ENCODE results near the gene SHE.
"Not testable (repeated sequence)": the region's sequence is repeated elsewhere in the genome, so short reads cannot be mapped to it uniquely, and the experiment has no call there.

SHE gene

DNA sequence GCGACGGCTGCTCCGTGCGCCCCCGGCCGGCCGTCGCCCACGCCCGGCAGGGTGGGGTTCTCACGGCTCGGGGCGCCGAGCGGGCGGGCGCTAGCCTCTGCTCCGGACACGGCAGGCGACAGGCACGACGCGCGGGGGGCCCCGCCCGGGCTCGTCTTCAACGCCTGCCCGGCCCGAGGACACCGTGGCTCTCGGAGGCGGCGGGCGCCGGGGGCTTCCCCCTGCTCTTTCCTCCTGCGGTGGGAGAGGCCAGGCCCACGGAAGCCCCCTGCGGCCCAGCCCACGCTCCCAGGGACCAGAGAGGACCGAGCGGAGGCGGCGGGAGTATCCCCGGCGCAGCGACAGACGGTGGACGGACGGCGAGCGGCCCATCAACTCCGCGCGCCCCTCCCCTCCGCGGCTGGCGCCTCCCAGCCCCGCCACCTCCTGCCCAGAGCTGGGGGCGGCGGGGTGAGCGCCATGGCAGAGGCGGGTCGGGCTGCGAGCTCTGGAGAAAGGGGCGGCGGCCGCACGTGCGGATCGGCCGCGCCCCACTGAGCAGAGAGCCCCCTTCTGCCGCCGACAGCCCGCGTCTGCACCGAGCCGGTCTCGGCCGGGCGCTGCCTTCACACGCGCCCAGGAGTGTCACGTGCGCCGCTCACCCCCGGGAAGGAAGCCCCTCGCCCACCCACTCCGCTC is at the start of gene SHE, which contains the start of gene TDRD10:
TSS of gene SHE (minus strand) at position 347 of the 678 bp plus-strand sequence. CDS start 386 bp downstream, outside the sequence.
TSS of gene TDRD10 (plus strand) at position 154 of the 678 bp plus-strand sequence. CDS start 4,685 bp downstream, outside the sequence.
- DNase-seq, result no peak

DNA sequence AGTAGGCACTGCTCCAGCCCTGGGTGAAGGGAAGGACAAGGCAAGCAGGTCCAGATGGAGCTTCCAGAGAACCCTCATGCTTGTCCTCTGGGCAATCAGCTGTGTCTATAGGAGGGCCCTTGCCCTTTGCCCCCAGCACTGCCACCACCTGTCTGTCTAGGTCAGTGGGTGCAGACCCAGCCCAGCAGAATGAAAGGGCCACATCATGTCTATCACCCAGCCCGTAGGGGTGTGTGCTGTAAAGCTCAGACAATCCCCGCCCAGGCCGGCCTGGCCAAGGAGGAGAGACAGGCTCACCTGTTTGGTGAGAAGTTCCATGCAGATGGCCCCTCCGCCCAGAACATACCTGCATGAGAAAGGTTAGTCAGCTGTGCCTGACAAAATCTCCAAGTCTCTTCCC is 49.3 kb upstream of the SHE start:
- no peak for DNase-seq

DNA sequence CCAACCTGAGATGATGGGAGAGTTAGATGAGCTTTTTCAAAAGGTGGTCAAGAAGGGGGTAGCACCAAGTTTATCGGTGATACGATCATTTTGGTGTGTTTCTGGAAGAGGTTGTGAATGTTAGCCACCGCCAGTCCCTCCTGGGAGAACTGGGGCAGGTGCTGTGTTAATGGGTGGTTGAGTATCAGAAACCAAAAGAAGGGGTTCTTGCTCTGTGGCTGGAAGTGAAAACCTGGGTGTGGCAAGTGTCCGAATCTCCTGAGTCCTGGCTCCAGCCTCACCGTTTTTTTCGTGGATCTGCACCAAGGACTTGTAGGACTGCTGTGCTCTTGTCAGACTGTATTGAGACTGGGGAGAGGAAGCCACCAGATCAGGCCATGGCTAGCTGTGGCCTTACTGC is 48.4 kb upstream of the SHE start:
- DNase-seq, result no peak

DNA sequence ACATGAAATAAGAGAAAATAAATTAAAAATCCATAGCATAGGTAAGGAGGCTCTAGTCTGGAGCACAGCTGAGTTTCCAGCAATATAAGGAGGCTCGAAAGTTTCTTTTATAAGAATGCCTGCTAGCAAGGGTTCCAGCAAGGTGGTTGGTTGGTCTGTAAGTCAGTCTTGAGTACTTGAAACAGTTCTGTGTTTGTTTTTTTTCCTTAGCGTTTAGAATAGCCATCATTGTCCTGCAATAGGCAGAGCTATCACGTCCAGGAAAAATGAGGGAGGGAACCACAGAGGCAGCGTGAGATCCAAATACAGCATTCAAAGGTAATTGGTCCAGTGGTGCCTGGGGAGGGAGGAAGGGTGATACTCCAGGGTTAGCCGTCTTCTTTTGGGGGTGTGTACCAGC is 47.9 kb upstream of the SHE start:
- no peak for DNase-seq

DNA sequence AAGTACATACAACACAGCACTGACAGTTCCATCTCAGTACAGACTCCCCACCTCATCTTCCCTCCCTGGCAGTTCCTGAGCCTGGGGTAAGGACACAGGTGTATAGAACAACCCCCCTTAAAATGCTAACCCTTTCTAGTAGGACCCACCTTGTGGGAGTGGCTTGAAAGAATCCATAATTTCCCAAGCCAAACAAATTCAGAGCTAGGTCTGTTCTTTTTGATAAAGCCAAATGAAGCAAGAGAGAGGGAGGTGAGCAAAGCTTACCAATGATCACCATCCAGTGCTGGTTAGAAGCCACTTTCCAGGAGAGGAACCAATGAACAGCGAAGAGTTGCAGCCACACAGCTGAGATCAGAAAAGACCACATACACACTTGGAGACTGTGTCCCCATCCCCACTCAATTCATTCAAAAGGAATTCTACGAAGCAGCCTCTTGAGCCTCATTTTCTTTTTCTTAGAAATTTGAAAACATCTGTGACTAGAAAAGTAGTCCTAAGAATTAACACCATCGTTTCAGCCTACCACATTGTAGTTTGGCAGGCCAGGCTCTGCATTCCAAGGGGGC is 47.1 kb upstream of the SHE start:
- DNase-seq, result no peak

- no peak for DNase-seq
These were observed 45.8 kb upstream of the SHE start for GRCh38 chr1:154548028-154548427.

GRCh38 chr1:154547105-154547732 is 45.0 kb upstream of the SHE start:
- DNase-seq, result no peak

DNA sequence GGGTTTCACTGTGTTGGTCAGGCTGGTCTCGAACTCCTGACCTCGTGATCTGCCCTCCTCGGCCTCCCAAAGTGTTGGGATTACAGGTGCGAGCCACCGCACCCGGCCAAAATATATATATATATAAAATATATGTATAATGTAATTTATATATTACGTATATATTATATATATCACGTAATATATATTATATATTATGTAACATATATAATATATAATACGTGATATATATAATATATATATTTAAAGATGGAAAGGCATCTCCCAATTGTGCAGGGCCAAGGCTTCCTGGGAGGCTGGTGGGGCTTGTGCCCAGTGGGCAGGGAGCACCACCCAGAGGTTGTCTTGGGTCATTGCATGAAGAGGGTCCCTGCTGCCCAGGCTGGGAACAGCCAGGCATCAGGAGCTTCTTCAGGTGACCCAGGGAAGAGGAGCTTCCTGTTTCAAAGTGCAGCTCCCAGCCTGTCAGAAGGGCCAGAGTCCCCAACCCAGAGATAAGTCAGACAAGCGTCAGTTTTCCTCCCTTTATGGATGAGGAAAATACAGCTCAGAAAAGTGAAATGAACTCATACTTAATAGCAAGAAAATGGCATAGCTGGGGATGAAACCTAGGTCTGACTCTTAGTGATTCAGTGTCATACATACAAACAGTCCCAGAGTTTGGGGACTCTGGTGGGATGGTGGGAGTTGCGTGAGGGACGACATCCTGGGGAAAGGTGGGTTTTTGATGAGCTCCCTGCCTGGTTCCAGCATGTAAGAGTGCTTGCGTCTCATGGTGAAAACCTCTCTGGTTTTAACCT is 44.3 kb upstream of the SHE start:
- peak; percentile 57 to 74 for DNase-seq

DNA sequence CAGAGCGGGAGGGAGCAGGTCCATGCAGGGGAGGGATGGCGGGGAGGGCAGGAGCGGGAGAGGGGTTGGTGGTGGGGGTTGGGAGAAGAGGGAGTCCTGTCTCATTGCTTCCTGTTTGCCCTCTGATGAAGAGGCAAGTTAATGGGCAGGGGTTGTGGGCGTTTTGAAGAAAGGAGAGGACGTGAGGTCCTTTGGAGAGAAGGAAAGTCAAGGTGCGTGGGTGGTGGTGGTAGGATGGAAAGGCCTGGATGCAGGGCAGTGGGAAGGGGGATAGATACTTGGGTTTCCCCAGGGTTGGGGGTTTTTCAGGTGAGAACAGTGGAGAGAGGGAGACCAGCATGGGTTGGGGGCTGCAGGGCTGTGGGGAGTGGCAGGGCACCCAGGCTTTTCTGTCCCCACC is 39.0 kb upstream of the SHE start:
- DNase-seq, result no peak

GRCh38 chr1:154539486-154540483 is 37.6 kb upstream of the SHE start:
- no peak for DNase-seq

DNA sequence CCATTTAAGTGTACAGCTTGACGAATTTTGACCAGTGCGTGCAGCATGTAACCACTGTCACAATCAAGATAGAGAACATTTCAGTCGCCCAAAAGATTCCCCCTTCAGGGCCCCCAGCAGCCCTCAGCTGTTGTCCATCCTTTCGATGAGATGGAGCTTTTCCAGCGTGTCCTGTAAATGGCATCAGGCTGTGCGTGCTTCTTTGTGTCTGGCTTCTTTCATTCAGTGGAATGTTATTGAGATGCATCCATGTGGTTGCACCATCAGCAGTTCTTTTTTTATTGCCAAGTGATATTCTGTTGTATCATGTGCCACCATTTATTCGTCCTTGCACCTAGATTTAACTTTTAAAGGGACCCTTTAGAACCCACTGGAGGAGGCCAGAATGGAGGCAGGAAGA is 34.4 kb upstream of the SHE start:
- no peak for DNase-seq

GRCh38 chr1:154533952-154534844 is 32.0 kb upstream of the SHE start:
- no peak for DNase-seq

DNA sequence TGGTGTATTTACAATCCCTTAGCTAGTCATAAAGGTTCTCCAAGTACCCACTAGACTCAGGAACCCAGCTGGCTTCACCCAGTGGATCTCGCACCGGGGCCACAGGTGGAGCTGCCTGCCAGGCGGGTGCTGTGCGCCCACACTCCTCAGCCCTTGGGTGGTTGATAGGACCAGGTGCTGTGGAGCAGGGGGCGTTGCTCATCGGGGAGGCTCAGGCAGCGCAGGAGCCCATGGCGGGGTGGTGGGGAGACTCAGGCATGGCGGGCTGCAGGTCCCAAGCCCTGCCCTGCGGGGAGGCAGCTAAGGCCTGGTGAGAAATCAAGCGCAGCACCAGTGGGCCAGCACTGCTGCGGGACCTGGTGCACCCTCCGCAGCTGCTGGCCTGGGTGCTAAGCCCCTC is 29.7 kb upstream of the SHE start:
- not testable (repeated sequence) for DNase-seq

GRCh38 chr1:154529308-154529707 is 27.1 kb upstream of the SHE start:
- no peak for DNase-seq

DNA sequence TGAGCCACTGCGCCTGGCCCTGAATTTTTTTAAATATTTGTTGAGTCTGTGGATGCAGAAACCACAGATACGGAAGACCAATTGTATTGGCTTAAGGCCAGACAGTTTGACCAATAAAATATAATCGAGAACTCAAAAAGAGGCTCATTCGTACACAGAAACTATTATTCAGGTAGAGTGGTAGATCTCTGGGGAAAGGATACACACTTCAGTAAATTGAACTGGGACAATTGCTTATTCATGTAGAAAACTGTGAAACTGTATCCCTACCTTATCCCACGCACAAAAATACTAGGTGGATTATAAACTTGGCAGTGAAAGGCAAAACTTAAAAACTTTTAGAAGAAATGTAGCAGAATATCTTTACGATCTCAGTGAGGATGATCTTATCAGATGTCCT is 25.0 kb upstream of the SHE start:
- no peak for DNase-seq

DNA sequence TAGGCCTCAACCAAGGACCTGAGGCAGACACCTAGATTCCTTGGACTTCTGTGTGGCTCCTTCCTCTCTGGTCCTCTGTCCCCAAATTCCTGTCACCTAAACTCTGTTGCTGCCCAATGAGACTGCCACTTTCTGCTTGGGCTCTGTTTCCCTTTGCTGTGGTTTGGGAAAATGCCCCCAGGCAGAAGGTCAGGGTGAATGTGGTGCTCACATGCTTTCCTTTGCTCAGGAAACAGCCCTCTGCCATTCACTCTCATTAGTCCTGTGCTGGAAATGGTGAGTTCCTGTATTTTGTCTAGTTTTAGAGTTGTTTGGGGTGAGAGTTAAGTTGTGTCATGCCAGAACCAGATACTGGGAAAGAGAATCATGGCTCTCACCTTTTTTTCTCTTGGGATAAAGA is 22.7 kb upstream of the SHE start:
- no peak for DNase-seq

DNA sequence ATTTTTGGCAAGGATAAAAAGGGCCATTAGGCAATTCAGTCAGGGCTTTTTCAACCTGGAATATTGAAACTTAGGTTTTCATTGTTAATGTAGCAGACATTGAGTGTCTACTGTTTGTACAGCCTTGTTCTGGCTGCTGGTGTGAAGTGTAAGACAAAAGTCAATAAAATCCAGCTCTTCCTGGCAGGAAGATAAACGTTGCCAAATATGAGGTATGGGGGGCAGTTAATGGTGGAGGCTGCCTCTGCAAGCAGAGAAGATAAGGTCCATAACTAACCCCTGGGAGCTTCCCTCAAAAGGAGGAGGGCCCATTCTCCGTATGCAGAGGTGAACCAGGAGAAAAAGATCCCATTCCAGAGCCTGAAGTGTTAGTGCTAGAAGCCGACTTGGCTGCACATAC is 19.5 kb upstream of the SHE start:
- no peak for DNase-seq

- DNase-seq, result no peak
These were observed 18.1 kb upstream of the SHE start for GRCh38 chr1:154520333-154520732.

DNA sequence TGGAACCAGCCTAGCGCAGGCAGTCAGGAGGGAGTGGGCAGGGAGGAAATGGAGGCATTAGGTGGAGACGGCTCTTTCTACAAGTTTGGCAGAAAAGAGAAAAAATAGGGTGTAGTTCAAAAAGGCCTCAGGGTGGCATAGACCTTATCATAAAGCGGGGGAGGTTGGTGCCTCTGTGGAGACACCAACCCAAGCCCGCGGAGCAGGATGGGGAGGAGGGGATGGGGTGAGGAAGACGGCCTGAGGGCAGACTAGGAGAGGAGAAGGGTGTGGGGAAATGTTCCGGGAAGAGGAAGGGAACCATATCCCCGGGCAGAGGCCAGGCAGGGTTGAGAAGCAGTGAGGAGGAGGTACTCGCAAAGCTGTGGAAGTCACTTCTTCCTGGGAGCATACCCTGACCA is 17.4 kb upstream of the SHE start:
- no peak for DNase-seq

- DNase-seq, result no peak
These were observed 15.4 kb upstream of the SHE start for GRCh38 chr1:154517661-154518060.

GRCh38 chr1:154514066-154514553 is 11.9 kb upstream of the SHE start:
- no peak for DNase-seq

Data from AML-193 (cell line).